Mucosa of descending colon (tissue), 3 donors: ENCODE measurements around the gene ZNF346. TPM values are rescaled to one million over a fixed set of nuclear protein-coding genes. Genes with fewer than 3 reads are reported as not detected.
"Not testable (repeated sequence)": the region's sequence is repeated elsewhere in the genome, so short reads cannot be mapped to it uniquely, and the experiment has no call there.

ENCODE experiments used
- ATAC-seq: fragments of 200-7000 bp; cut with Tn5 transposase; one replicate; pipeline ENCODE4 v1.9.1; 2020; ENCODE audit warnings: mild to moderate bottlenecking, moderate library complexity
- DNase-seq, 3 donors: peaks; one replicate each; pipeline ENCODE4 v3.0.0-alpha.2; 2020
- H3K36me3 ChIP-seq: fragments of 200-600 bp; one replicate; pipeline ENCODE4 v1.8.0; 2021; ENCODE audit warnings: low read depth, mild to moderate bottlenecking
- H3K4me1 ChIP-seq: fragments of 200-600 bp; one replicate; pipeline ENCODE4 v1.8.0; 2021; ENCODE audit warnings: low read depth, mild to moderate bottlenecking
- H3K4me3 ChIP-seq: fragments of 200-600 bp; one replicate; pipeline ENCODE4 v1.8.0; 2021; ENCODE audit warnings: mild to moderate bottlenecking
- H3K9me3 ChIP-seq: fragments of 200-600 bp; one replicate; pipeline ENCODE4 v1.8.0; 2021; ENCODE audit warnings: mild to moderate bottlenecking
- intact Hi-C, 2 donors: fragments of 100-400 bp; cut with DNase I in 1 of 2; cut with micrococcal nuclease in 1 of 2; formaldehyde crosslinking; loops; one replicate each; pipeline versions ENCODE4 v1.11.0 to v1.11.1; 2022; cut with DNase I, micrococcal nuclease
- long read RNA-seq, 2 donors: library from polyadenylated mRNA; unstranded; transcript quantifications; one replicate each; pipeline ENCODE4 v2.0.0, GENCODE V29; 2019 to 2021
- total RNA-seq, 3 donors: library from RNA; stranded (reverse); fragmentation: NEBNext Ultra II Directional in 2 of 3; extraction: Animal tissue kit (Norgen Biotek cat#: 25700) in 2 of 3; gene quantifications; one replicate each; pipeline versions ENCODE4 v1.2.1 to v1.2.4, GENCODE V29; 2021 to 2023
- TF ChIP-seq, protein P1 (sequence below): fragments of 200-600 bp; IDR thresholded peaks from one replicate; pipeline ENCODE4 v1.8.0; 2022; ENCODE audit warnings: antibody characterized with exemption, mild to moderate bottlenecking
- donor health status: DM: no; HTN: no; CAD: no; lungs with moderate emphysema.
- donor health status: DM: no; HTN: no; CAD: no.
- donor health status: DM: no; HTN: yes; CAD: no.

Gene ZNF346, protein sequence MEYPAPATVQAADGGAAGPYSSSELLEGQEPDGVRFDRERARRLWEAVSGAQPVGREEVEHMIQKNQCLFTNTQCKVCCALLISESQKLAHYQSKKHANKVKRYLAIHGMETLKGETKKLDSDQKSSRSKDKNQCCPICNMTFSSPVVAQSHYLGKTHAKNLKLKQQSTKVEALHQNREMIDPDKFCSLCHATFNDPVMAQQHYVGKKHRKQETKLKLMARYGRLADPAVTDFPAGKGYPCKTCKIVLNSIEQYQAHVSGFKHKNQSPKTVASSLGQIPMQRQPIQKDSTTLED
- total RNA-seq = 10 to 100 TPM; 15.7 to 17.9 (median 16.7) TPM
- long read RNA-seq, donor 1, transcript ZNF346-201 (7 exons, 2,314 nt) = major isoform, 13 of 27 reads
- long read RNA-seq, donor 1, partial matches to known transcripts = 3 of 27 reads
- long read RNA-seq, donor 1, other reads (novel, unspliced or antisense) = 8 of 27 reads
- long read RNA-seq, donor 2, transcript ZNF346-201 (7 exons, 2,314 nt) = major isoform, 6 of 11 reads
- long read RNA-seq, donor 2, partial matches to known transcripts = 1 of 11 reads
- long read RNA-seq, donor 2, other reads (novel, unspliced or antisense) = 3 of 11 reads

DNA sequence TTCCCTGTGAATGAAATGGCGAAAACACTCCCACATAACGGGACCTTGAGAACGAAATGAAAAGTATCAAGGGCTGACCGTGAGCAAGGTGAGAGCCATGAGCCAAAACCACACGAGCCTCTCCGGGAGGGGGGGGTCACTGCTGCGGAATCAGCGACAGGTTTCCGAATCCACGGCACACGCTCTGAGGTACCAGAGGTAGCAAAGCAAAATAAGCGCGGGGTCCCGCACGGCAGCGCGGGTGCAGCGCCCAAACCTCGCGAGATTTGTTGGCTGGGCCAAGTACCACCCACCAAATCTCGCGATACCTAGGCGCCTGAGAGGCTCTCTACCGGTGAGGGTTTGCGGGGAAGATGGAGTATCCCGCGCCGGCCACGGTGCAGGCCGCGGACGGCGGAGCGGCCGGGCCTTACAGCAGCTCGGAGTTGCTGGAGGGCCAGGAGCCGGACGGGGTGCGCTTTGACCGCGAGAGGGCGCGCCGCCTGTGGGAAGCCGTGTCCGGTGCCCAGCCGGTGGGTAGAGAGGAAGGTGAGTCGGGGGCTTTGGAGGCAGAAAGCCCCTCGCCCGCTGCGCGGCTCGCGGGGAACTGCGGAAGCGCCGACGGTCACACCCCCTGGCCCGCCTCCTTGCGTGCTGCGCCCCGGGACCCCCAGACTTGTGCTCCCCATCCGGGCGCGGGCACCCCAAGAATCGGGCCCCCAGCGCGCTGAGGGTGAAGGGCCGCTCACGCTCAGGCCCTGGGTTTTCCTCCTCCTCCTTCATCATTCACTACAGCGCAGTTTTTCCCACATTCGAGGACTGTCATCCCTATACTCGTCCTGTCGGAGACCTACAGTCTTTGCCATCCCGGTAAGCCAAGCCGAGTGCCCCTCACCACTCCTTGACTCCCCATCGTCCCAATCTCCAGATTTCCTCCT lies at the start of gene ZNF346:
Gene ZNF346, plus strand, starts transcription at position 311 of the 917 bp plus-strand sequence. Its CDS starts 43 bp downstream, at position 354.
- peaks cover 6% of the 10 kb centered on the region for H3K4me1 ChIP-seq
- DNase-seq (peak; percentile 89 to 93 (median 92)), ATAC-seq (peak; percentile 97)
- TF ChIP-seq, protein P1, sequence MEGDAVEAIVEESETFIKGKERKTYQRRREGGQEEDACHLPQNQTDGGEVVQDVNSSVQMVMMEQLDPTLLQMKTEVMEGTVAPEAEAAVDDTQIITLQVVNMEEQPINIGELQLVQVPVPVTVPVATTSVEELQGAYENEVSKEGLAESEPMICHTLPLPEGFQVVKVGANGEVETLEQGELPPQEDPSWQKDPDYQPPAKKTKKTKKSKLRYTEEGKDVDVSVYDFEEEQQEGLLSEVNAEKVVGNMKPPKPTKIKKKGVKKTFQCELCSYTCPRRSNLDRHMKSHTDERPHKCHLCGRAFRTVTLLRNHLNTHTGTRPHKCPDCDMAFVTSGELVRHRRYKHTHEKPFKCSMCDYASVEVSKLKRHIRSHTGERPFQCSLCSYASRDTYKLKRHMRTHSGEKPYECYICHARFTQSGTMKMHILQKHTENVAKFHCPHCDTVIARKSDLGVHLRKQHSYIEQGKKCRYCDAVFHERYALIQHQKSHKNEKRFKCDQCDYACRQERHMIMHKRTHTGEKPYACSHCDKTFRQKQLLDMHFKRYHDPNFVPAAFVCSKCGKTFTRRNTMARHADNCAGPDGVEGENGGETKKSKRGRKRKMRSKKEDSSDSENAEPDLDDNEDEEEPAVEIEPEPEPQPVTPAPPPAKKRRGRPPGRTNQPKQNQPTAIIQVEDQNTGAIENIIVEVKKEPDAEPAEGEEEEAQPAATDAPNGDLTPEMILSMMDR = peak; percentile 44
- peak within 1 kb of the TSS; percentile 73 for H3K4me3 ChIP-seq
- H3K36me3 ChIP-seq = no peaks in the 10 kb centered on the region
- intact Hi-C loops = no loop called here
- H3K9me3 ChIP-seq = no peaks in the 10 kb centered on the region

DNA sequence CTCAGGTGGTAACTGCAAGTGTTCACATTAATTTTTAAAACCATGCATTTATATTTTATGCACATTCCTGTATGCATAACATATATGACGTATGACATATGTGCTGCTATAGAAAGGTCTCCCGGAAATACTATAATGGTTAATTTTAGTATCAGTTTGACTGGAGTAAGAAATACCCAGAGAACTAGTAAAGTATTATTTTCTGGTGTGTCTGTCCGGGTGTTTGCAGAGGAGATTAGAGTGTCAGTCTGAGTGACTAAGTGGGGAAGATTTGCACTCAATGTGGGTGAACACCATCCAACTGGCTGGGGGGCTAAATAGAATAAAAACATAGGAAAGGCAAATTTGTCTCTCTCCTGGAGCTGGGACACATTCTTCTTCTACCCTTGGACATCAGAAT lies 42.8 kb upstream of the ZNF346 start:
- DNase-seq (no peak), ATAC-seq (no peak)
- H3K9me3 ChIP-seq = no peaks in the 10 kb centered on the region
- no peaks in the 10 kb centered on the region for H3K4me1 ChIP-seq
- TF ChIP-seq, protein P1 = no peak
- H3K36me3 ChIP-seq = no peaks in the 10 kb centered on the region
- no peak overlapping the region for H3K4me3 ChIP-seq
- intact Hi-C loops = no loop called here

DNA sequence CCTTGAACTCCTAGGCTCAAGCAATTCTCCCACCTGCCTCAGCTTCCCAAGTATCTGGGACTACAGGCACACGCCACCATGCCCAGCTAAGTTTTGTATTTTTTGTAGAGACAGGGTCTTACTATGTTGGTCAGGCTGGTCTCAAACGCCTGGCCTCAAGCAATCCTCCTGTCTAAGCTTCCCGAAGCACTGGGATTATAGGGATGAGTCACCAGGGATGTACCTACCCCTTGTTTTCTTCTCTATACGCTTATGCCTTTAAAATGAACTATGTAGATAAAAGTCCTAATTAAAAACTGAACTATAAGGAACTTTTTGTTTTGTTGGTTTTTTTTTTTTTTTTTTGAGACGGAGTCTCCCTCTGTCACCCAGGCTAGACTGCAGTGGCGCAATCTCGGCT lies 41.7 kb upstream of the ZNF346 start:
- Histone ChIP-seq H3K9me3 (no peaks in the 10 kb centered on the region), H3K36me3 (no peaks in the 10 kb centered on the region), H3K4me1 (no peaks in the 10 kb centered on the region), H3K4me3 (no peak overlapping the region)
- TF ChIP-seq, protein P1 = no peak
- DNase-seq (no peak), ATAC-seq (no peak)
- intact Hi-C loops = no loop called here

DNA sequence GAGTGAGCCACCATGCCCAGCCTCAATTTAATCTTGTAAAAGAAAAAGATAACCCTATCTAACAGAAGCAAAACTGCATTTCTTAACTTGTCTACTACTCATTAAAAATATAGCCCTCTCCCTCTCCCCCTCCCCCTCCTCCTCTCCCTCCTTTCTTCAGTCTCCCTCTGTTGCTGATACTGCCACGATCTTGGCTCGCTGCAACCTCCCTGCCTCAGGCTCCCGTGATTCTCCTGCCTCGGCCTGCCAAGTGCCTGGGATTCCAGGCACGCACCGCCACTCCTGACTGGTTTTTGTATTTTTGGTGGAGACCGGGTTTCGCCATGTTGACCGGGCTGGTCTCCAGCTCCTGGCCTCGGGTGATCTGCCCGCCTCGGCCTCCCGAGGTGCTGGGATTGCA lies 39.4 kb upstream of the ZNF346 start:
- H3K4me1 ChIP-seq, ATAC-seq, H3K36me3 ChIP-seq, intact Hi-C loops, DNase-seq, H3K9me3 ChIP-seq, H3K4me3 ChIP-seq: not testable (repeated sequence)

DNA sequence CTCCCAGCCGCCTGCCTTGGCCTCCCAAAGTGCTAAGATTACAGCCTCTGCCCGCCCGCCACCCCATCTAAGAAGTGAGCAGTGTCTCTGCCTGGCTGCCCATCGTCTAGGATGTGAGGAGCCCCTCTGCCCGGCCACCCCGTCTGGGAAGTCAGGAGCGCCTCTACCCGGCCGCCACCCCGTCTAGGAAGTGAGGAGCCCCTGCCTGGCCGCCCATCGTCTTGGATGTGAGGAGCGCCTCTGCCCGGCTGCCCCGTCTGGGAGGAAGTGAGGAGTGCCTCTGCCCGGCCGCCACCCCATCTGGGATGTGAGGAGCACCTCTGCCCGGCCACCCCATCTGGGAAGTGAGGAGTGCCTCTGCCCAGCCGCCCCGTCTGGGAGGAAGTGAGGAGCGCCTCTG lies 38.9 kb upstream of the ZNF346 start:
- H3K4me1 ChIP-seq, H3K9me3 ChIP-seq, intact Hi-C loops, DNase-seq, H3K4me3 ChIP-seq, ATAC-seq, H3K36me3 ChIP-seq: not testable (repeated sequence)

DNA sequence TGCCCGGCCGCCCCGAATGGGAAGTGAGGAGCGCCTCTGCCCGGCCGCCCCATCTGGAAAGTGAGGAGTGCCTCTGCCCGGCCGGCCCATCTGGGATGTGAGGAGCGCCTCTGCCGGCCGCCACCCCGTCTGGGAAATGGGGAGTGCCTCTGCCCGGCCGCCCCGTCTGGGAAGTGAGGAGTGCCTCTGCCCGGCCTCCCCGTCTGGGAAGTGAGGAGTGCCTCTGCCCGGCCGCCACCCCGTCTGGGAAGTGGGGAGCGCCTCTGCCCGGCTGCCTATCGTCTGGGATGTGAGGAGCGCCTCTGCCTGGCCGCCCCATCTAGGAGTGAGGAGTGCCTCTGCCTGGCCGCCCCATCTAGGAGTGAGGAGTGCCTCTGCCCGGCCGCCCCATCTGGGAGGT lies 38.3 kb upstream of the ZNF346 start:
- H3K9me3 ChIP-seq, ATAC-seq, intact Hi-C loops, DNase-seq, H3K4me1 ChIP-seq, H3K36me3 ChIP-seq, H3K4me3 ChIP-seq: not testable (repeated sequence)

DNA sequence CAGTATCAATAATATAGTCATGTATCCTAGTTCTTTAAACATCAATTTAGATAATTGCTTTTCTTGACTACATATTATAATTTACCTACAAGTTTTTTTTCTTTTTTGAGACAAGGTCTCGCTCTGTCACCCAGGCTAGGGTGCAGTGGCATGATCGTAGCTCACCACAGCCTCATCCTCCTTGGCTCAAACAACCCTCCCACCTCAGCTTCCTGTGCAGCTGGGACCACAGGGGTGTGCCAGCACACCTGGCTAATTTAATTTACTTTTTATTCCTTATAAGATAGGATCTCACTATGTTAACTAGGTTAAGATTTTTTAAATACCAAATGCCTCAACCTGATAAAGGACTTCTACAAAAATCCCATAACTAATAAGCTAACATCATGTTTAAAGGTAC lies 37.0 kb upstream of the ZNF346 start:
- Histone ChIP-seq H3K36me3 (no peaks in the 10 kb centered on the region), H3K4me1 (no peaks in the 10 kb centered on the region), H3K9me3 (no peaks in the 10 kb centered on the region), H3K4me3 (no peak overlapping the region)
- TF ChIP-seq, protein P1 = no peak
- peak; percentile 66 for ATAC-seq
- intact Hi-C loops = no loop called here
- no peak for DNase-seq
